Stimulated activated CD8-positive, alpha-beta memory T cell treated with anti-CD3 and anti-CD28 coated beads, Interleukin-7, amount 100 ng/mL, for 4 hours (primary cell): Measurements from ENCODE around the gene ZMYND15.

ENCODE experiments used
- DNase-seq, 2 donors: peaks; one replicate each; pipeline ENCODE4 v3.0.0-alpha.2; 2020; ENCODE audit warnings: low read depth in 2 of 2

Gene ZMYND15

DNA sequence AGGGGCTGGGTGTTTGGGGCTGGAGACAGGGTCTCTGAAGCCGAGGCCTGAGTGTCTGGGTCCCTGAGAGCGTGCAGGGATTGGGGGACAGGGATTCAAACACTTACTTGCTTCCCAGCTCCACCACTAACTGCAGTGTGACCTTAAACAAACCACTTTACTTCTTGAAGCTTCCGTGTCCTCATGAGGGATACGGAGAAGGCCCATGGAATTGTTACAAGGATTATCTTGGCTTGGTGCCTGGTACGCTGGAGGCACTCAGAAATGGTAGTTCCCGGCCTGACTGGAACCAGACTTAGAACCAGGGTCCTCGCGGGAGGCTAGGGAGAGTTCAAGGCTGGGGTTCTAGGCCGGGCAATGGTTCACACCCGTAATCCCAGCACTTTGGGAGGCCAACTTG lies 3.0 kb downstream of the ZMYND15 start:
- DNase-seq = no peak

GRCh38 chr17:4743216-4743615 lies 3.6 kb downstream of the ZMYND15 start:
- no peak for DNase-seq

DNA sequence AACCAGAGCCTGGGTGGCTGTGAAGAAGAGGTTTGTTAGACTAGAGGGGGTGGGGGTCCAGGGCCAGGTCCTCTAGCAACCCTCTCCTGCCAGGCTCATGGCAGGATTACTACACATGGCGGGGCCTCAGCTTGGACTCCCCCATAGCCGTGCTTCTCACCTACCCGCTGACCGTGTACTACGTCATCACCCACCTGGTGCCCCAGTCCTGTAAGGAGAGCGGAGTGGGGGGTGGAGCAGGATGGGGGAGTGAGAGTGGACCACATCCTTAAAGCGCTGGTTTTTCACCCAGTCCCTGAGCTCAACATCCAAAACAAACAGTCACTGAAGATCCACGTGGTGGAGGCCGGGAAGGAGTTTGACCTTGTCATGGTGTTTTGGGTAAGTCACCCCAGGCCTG lies 4.3 kb downstream of the ZMYND15 start:
- no peak for DNase-seq

GRCh38 chr17:4744999-4745969 lies 5.7 kb downstream of the ZMYND15 start:
- DNase-seq = no peak

- DNase-seq = no peak
Measured at GRCh38 chr17:4747847-4748246, 8.2 kb downstream of the ZMYND15 start.

GRCh38 chr17:4748686-4749085 lies 9.1 kb downstream of the ZMYND15 start:
- DNase-seq = no peak

DNA sequence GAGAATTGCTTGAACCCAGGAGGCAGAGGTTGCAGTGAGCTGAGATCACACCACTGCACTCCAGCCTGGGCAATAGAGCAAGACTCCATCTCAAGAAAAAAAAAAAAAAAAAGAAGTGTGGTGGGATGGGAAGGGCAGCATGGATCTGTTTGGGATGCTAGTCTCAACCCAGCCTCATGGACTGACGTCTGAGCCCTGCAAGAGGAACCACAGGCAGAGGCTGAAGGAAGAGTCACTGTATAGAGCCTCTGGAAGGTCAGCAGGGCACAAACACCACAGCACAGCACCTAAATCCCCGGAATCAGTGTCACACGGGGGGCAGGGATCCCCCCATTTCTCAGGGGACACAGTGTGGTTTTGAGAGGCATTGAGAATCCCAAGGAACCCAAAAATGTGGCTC lies 11.0 kb downstream of the ZMYND15 start:
- no peak for DNase-seq

DNA sequence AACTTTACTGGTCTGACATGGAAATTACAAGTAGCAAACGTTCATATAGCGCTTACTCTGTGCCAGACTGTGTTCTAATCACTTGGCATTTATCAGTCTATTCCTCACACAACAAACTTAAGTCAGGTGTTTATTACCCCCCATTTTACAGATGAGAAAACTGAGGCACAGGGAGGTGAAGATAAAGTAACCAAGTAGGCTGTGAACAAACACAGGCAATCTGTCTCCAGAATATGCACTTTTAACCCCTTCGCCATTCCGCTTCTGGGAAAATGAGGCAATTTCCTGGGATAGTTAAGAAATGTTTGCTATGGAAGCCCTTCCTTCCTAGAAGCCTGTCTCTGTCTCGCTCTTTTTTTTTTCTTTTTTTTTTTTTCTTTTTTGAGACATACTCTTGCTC lies 12.3 kb downstream of the ZMYND15 start:
- no peak for DNase-seq

DNA sequence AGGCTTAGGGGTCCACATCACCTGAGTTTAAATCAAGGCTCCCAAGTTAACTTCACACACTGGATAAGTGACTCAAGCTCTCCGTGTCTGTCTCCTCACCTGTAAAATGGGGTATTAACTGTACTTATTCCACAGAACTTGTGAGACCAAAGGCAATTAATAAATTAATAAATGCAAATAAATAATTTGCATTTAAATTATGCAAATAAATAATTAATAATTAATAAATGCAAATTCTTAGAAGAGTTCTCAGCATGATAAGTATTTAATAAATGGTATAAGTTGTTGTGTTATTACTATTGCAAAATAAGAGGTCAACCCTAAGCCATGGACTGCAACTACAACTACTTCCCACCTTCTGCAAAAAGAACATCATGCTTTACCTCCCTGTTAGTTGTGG lies 13.8 kb downstream of the ZMYND15 start:
- DNase-seq = no peak

GRCh38 chr17:4759776-4760236 lies 20.2 kb downstream of the ZMYND15 start:
- DNase-seq = no peak

GRCh38 chr17:4764595-4764994 lies 25.0 kb downstream of the ZMYND15 start:
- no peak for DNase-seq

DNA sequence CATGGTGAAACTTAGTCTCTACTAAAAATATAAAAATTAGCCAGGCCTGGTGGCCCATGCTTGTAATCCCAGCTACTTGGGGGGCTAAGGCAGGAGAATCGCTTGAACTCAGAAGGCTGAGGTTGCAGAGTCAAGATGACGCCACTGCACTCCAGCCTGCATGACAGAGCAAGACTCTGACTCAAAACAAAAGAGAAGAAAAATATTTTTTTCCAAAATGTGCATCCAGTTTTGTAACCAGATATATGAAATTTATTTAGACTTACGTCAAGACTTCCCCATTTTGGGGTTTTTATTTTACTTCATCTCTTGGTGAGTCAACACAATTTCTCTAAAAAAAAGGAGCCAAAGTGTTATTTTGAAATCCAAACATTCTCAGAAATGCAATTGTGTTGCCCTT lies 26.6 kb downstream of the ZMYND15 start:
- DNase-seq = no peak

DNA sequence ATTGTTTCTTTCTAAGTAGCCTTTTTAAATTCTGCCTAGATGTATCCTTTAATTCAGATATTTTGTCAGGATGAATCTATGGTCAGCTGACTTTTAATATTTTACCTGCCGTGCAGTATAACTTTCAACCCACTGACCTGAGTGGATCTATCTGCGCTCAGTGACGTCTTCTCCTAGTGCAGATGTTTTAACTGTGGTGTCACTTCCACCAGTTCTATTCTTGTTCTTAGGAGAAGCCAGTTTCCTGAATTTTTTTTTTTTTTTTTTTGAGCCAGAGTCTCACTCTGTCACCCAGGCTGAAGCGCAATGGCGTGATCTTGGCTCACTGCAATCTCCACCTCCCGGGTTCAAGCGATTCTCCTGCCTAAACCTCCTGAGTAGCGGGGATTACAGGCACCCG lies 27.1 kb downstream of the ZMYND15 start:
- no peak for DNase-seq

DNA sequence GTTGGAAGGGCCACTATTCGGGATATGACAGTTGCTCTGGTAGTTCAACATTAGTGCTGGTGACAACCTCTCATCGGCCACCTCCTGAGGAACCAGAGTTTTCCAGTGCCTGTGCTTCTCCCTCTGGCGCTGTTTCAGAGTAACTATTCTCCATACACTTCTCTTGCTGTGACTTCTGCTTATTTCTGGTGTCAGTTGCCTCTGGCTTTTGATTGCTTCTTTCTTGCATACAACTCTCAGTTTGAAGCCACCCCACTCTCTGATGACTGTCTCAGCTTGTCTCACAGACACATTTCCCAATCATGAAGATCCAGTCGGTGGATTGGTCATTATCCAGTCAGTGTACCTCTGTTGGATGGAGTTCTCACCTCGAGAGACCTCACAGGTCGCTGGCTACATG lies 28.7 kb downstream of the ZMYND15 start:
- no peak for DNase-seq

GRCh38 chr17:4769628-4770027 lies 30.0 kb downstream of the ZMYND15 start:
- DNase-seq = no peak

- no peak for DNase-seq
Measured at GRCh38 chr17:4771519-4772234, 32.0 kb downstream of the ZMYND15 start, which contains the start of gene TM4SF5. TSS of gene TM4SF5 (plus strand) at chr17:4771886. CDS start at chr17:4771923, 37 bp downstream.

DNA sequence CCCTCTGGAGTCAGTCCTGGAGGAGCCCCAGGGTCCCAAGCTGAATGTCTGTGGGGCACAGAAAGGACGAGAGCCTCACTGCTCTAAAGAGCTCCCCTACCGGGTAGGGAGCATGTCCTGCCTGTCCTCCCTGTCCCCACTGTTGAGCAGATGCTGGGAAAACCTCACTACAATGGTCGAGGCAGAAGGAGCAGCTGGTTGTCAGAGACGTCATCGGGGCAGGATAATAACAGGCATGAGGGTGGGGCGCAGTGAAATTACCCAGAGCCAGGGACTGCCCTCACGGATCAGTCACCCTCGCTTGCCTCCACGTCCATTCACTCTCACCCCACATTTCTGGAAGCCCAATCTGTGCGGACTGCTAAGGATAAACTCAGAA lies 32.6 kb downstream of the ZMYND15 start:
- DNase-seq = no peak

DNA sequence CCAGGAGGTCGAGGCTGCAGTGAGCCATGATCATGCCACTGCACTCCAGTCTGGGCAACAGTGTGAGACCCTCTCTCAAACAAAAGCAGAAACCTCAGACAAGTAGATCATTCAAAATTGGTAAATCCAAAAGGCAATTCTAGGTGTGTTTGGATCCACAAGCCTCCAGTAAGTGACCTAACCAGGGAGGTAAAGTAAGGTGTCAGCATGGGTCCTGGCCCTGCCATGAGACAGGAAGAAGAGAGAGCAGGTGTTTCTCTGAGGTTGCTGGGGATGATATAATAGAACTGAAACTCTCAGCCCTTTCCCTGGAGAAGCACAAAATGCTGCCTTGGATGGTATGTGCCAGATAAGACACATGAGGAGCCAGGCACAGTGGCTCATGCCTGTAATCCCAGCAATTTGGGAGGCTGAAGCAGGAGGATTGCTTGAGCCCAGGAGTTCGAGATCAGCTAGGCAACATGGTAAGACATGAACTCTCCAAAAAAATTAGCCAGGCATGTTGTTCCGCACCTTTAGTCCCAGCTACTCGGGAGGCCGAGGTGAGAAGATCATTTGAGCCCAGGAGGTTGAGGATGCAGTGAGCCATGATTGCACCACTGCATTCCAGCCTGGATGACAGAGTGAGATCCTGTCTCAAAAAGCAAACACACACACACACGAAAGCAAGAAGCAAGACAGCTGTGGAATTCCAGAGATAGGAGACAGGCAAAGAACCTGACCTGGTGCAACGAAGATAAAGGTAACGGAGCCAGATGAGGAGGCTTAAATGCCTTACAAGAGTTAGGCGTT lies 38.5 kb downstream of the ZMYND15 start:
- DNase-seq = no peak

- DNase-seq = no peak
Measured at GRCh38 chr17:4780325-4780955, 40.8 kb downstream of the ZMYND15 start.

DNA sequence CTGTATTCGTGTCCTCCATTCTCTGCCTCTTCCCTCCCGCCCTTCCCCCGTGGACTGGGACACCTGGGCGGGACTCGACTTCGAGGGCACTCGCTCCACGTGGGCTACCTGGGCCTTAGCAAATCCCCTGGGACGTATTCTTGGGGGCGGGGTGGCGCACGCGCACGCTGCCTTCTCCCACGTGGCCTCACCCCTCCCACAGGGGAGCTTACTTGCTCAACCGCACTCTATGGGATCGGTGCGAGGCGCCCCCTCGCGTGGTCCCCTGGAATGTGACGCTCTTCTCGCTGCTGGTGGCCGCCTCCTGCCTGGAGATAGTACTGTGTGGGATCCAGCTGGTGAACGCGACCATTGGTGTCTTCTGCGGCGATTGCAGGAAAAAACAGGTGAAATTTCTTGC lies 43.0 kb downstream of the ZMYND15 start:
- DNase-seq = no peak

DNA sequence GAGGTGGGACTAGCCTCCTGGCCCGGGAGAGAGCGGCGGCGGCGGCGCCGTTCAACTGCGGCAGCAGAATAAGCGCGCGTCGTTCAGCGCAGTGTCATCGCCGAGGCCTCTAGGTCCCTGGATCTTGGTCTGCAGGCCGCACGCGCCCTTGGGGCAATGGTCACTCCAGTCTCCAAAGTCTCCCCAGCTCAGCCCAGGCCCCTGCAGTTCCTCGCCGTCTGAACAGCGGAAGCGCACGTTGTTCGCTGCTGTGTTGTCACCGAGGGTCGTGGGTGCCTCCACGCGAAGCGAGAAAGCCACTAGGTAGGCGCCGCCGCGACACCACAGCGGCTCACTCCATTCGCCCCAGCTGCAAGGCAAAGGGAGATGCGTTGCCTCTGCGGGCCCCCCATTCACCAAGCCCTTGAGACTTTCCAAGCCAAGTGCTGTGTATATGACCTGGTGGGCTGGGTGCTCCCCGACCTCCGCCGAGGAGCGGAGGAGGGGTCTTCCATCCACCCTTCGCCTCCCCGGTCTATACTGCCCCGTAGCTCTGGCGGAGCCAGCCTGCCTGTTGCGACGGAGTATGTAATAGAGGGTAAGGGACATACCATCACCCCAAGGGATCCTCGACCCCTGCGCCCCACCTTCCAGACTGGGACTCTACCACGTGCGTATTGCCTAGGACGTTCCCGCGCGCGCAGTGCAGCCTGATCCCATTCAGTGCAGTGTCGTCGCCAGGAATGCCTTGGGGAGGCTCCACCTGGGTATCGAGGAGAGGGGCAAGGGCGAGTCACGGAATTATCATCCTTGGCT lies 45.9 kb downstream of the ZMYND15 start:
- DNase-seq = no peak
